Measurements from ENCODE around the gene DBNL.
A peak's percentile ranks its signal among the peaks of the same experiment; 100 is the strongest.

The DBNL gene

DNA sequence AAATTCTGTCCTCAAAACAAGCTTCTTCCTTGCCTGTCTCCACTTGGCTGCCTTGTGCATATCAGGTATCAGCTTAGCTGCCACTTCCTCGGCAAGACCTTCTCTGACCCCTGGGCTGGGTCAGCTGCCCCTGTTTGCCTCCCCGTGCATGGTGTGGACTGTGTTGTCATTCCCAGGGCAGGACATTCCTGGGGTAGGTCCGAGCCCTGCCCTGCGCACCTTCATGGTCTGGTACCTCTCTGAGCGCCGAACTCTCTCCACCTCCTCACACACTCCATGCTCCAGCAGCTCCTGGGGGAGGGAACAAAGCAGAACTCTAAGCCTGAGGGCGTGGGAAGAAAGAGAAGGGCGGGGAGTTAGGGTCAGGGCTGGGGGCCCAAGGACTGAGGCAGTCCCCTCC is 34.0 kb downstream of the DBNL start:
- no peak for DNase-seq

DNA sequence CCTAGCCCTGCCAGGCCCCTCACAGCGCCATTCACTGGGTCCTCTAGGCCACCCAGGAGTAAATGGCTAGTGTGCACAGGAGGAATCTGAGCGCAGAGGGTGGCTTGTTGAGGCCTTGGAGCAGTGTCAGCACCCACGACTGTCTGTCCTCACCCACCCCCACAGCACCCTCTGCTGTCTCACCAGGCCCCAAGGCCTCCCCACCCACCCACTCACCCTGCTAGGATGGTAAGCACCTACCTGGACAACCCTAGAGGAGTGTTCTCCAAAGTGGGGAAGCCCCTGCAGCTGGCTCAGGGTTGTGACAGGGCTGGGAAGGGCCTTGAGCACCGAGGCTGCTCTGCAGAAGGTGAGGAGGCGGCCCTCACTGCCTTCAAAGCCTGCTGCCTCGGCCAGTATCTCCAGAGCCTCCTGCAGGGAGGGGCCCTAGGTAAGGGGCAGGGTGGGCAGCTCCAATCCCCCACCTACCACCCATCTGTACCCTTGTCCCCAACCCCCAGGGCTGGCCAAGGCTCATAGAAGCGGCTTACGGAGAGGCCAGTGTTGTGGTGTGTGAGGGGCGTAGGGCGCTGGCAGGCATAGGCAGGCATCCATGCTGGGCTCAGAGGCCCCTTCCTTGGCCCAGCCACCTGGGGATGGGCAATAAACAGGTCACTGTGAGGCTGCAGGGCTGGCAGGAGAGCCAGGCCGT is 35.0 kb downstream of the DBNL start:
- no peak for DNase-seq

DNA sequence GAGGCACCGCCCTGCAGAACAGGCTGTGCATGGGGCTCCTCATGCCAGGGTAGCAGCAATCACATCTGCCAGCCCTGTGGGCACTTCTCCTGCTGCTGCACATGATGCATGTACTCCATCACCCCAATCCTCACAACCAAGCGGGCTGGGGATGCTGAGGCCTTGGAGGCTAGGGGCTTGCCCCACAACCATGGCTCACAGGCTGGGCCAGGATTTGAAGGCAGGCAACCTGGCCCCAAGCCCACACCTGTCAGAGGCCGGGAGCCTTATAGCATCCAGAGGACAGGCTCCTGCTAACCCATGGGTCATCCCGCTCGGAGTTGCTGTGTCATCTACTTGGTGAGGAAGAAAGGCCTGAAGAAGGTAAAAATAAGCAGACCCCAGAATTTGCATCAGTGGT is 35.6 kb downstream of the DBNL start:
- no peak for DNase-seq

DNA sequence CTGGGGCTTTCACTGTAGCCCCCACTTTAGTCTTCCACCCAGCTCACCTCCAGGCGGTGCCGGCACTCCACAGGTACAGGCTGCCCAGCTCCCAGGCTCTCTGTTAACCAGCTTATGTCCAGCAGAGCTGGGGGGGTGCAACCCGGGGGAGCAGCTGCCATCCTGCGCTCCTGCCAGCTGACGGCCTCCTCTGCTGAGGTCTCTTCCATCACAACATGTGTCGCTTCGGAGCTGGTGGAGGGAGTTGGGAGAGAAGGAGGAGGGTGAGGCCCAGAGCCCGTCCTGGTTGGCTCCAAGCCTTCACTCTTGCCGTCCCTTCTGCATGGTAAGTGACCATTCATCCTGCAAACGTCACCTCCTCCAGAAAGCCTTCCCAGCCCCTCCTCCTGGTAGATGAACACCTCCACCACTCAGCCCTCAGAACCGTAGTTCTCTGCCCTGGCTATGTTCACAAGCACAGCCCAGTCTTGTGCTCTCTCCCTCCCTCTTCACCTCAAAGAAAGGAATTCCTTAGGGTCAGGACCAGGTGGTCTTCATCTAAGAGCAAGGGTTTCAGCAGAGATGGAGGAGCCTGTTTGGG is 36.3 kb downstream of the DBNL start:
- DNase-seq: no peak

DNA sequence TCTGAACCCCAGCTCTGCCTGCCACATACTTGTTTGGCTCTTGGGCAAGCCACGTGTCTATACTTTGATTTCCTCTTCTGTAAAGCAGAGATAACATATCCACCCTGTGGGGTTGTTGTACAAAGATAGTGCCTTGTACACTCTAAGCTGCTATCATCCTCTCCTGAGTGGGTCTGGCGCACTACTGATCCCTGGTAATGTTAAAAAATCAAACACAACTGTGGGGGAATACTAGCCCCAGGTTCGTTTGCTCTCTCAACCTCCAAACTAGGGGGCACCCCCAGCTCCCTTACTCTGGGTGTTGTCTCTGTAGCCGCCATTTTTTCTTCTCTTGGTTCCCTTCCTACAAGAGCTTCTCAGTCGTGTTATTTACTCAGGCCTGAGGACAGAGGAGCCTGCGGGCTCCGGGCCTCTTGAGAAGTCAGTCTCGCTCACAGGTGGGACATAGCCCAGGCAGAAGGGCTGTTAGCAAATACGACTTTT is 36.8 kb downstream of the DBNL start:
- peak; percentile 21 for DNase-seq

DNA sequence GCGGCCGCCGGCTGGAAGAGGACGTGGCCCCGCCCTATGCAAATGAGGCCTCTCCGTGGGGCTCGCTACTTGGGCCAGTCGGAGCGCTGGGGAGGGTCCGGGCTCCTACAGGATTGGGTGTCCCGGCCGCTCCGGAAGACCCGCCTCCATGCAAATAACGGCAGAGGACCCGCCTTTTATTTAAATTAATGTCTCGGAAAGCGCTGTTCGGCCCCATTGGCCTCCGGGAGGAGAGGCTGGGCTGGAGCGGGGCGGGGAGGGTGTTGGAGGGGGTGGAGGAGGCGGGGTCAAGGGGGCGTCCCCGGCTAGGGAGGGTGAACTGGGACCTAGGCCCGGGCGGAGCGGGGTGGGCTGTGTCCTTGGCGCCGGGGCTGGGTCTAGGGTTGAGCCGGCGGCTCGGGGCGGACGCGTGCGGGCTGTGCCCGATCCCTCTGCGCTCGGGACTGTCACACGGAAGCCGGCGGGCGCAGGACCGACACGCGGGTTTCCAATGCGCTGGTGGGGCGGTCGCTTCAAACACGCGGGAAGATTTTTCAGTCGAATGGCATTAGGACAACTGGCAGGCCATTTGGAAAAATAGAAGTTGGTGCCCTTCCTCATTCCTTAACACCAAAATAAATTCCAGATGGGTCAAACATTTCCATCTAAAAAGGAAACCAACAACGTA is 38.2 kb downstream of the DBNL start:
- DNase-seq: peak; percentile 99

DNA sequence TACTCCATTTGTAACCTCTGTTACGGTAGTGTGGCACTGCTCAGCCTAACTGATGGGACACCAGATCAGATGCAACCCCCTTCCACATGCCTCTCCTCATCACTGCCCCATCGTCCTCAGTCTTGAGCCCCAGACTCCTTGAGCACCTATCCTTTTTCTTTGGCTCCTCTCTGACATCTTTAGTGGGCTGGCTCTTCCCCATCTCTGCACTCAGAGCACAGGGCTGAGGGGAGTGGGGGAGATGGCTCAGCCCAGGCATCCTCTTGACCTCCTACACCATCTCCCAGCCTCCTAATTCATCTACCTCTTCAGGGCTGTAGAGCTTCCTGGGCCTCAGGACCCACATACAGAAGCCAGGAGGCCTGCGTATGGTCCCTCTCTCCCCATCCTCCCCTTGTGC is 39.3 kb downstream of the DBNL start:
- no peak for DNase-seq

DNA sequence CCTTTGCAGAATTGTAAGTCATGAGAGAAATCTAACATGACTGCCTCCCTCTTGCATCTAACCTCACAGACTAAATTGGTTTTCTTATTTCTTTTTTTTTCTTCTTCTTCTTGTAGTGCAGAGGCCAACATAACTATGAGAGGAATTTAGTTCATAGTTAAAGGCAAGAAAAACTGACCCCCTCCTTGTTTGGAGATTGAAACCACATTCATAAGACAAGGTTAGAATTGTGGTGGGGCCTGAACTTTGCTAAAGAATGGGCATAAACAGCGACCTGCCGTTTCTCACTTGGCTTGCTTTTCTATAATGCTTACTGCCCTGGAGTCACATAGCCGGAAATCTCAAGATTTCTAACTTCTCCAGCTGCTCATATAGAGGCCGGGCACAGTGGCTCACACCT is 40.2 kb downstream of the DBNL start:
- no peak for DNase-seq

DNA sequence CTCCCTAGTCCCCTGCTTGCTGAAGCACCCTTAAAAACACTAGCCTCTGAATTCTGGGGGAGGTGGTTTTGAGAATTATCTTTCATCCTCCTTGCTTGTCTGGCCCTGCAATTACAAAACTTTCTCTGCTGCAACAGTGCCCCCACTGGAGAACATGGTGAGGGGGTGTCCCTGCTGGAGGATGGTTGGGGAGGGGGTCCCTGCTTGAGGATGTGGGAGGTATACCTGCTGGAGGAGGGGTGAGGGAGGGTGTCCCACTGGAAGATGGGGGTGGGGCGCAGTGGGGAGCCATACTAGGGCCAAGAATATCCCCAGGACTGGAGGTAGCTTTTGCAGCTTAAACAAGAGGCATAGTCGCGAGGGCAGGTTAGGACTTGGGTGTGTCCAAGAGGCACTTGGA is 41.0 kb downstream of the DBNL start:
- no peak for DNase-seq

DNA sequence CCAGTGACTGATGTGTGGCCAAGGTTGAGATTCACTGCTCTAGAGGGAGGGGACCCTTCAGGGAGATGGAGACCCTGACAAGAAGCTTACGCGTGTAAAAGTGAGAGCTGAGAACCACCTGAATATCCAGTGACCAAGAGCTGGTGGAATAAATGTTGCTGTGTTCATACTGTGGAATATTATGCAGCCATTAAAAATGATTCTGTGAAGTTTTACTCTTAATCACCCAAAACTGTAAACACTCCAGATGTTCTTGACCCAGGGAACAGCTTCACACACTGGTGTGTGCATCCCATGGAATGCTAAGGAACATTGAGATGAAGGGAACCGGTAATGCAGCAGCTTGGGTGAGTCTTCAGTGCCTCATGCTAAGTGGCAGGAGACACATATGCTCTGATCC is 42.1 kb downstream of the DBNL start:
- no peak for DNase-seq

DNA sequence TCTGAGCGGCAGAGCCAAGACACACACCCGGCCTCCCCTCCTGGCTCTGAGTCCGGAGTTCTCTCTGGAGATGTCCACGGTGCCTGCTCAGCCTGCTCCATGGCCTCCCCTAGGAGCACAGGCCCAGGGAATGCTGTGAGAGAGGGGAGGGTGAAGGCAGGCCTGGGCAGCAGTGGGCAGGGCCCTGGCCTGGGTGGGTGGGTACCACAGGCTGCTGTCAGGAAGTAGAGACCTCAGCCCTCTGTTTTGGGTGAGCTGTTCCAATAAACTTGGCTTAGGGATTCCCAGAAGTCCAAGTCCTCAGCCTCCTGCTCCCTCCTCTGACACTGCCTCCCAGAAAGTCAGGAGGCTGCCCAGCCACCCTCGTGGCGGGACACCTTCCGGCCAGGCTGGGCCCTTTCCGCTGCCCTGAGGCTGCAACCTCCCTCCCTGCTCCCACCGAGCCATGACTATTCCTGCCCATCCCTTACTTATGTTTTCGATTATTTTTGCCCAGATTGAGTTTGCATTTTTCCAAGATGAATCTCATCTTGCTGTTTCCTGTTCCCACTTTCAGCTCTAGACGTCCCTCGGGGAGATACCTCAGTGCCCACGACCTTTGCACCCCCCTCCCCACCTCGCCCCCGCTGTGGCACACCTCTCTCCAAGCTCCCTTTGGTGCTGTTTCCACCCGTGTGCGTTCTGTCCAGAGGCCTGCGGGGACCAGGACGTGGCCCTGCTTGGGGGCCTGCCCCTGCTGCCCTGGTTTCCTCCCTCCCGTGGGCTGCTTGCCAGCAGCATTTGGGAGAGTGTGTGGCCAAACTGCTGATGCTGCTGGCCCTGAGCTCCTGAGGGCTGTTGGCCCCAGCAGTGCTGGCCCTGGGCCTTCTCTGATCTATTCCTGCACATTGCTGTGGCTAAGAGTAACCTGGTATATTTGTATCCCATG is 43.7 kb downstream of the DBNL start:
- DNase-seq: no peak

DNA sequence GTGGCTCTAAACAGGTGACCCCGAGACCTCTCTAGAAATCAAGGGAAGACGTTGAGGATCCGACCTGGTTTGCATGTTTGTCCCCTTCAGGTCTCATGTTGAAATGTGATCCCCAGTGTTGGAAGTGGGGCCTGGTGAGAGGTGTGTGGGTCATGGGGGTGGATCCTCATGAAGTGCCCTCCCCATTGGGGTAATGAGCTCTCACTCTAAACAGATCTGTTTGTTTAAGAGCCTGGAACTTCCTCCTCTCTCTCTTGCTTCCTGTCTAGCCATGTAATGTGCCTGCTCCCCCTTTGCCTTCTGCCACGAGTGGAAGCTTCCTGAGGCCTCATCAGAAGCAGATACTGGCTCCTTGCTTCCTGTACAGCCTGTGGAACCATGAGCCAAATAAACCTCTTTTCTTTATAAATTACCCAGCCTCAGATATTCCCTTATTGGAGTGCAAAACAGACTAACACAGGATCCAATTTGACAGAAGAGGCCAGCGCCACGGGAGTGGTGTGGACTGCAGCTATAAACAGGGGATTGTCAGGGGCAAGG is 48.7 kb downstream of the DBNL start:
- DNase-seq: no peak

DNA sequence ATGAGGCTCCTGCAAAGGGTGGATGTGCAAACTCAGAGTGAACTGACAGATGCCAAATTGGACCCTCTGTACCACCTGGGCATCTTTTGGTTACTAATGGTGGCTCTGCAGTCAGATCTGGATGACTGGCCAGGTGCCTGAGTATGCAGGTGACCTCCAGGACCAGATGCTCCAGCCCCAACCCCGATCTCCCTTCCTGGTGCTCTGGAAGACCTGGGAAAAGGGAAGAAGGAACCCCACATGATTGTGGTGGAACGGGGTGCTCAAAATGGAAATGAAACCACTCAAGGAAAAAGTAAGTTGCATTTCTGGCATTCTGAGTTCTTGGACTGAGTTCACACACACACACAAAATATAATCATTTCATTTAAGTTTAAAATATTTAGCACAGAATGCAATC is 49.9 kb downstream of the DBNL start:
- DNase-seq: no peak

DNA sequence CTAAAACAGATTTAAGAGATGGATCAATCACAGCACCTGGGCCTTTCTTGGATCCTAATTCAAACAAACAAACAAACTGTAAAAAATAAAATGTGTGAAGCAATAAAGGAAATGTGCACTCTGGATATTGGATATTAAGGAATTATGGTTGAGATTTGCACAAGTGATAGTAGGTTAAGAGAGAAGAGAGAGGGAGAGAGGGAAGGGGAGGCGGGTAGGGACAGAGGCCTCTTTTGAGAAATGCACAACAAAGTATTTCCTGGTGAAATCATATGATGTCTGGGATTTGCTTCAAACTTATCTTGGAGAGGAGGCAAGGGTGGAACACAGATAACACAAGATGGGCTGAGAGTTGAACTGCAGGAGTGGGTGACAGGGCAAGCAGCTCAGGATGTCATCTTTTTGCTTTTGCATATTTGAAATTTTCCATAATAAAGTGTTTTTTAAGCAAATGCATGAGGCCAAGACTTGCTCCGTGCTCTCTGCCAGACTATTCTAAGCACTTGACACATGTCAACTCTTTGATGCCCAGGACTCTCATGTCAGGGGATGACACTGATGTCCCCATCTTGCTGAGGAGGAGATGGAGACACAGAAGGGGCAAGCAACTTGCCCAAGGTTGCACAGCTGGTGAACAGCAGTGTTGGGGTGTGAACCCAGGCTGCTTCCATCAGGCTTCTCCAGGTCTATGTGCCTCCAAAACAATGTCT is 50.5 kb downstream of the DBNL start:
- DNase-seq: no peak

DNA sequence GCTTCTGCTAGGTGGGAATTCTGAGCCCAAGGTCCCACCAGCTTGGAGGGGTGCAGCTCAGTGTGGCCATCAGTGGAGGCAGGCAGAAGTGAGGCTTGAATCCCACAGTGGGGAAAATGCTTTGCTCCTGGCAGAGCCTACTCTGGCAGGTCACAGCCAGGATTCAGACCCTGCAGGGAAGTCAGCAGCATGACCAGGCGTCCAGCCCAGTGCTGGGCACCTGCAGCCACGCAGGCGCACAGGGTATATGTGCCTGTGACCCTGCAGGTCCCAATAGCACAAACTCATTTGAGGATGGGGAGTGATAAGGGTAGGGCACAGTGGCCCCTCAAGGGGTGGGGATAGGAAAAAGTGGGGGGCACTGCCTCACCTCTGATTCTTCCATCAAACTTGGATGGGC is 51.3 kb downstream of the DBNL start:
- DNase-seq: no peak

DNA sequence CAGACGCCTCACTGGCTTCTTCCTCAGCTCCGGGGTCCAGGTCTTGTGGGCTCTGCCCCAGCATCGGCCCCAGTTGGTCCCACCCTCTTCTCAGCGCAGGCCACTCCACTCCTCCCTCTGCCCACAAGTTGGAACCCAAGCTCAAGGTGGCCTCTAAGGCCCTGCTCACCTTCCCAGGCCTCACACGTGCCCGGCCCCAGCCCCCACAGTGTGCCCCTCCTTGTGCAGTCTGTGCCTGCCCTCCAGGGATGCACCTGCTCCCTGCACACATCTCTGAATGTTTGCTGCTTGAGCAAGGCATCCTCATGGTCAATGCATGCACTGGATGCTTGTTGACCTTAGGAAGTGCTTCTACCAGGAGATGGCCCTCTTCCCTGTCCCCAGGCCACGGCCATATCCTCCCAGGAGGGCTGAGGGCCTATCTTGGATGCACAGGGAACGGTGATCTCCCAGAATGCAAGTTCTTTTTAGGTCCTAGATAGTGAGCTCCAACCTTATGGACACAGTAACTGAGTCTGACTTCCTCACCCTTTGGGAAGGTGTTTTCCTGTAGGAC is 51.9 kb downstream of the DBNL start:
- no peak for DNase-seq

DNA sequence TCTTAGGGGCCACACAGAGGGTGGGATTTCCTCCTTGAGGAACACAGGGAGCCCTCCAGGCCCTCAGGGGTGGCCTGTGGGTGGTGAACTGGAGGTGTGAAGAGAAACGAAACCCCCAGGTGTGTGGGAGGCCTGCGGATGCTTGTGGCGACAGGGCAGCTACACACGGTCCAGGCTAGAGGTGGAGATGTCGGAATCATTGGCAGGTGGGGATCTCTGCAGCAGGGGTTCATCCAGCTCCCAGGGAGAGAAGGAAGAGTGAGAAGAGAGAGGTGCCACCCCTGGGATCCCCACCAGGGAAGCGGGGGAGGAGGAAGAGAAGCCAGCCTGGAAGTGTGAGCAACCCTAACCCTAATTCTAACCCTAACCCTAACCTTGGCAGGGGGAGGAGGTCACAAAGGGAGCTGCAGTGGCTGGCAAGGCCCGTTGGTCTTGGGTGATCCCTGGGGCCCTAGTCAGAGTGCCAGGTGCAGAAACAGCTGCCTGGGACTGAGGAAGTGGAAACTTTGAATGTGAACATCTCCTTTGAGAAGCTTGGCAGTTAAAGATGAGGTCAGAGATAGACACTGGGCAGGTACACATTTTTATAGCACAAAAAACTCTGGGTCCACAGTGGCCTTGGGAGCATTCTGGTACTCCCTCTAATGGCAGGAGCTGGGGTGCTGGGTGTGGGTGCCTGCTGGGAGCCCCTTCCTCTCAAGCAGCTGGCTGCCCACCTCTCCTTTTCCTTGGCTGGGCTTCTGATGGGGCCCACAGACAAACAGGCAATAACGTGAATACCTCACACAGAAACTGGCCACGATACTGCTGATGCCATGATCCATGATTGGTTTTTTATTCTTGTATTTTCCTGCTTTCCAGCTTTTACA is 52.8 kb downstream of the DBNL start:
- DNase-seq: no peak

DNA sequence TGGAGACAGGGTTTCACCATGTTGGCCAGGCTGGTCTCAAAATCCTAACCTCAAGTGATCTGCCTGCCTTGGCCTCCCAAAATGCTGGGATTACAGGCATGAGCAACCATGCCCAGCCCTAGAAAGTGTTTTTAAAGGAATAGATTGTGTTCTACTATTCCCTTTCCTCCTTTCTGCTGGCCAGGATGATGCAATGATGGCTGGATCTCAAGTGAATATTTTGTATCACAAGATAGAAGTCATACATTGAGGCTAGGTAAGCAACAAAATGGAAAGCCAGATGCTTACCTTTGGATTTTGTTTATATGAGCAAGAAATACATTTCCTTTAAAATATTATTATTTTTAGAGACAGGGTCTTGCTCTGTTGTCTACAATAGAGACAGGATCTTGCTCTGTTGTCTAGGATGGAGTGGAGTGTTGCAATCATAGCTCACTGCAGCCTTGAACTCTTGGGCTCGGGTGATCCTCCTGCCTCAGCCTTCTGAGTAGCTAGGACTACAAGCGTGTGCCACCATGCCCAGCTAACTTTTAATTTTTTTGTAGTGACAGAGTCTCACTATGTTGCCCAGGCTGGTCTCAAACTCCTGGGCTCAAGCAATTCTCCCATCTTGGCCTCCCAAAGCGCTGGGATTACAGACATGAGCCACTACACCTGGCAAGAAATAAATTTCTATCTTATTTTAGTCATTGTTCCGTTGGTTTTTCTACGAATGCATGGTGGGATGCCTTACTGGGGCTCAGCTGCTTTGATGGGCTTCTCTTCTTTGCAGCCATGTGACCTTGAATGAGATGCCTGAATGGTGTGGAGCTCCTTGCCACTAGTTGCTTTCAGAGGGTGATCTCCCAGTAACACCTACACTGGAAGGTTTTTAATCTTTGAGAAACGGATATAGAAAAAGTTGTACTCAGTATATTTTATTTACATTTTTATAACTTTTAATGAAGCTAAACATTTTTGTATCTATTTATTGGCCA is 53.9 kb downstream of the DBNL start:
- DNase-seq: no peak

DNA sequence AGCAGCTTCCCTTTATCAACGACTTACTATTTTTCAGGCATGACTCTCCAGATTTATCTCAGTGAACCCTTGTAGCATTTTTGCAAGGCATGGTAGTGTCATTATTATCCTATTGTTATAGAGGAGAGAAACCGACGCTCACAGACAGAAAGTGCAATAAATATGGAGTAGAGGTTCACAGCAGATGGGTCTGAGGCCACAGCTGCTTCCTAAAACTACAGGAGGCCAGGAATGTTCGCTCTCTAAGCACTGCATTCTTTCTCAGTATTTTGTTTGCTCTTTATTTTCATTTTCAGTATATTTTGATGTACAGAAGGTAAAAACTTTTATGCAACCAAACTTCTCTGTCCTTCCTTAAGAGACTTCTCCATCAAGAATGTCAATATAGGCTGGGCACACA is 55.2 kb downstream of the DBNL start:
- DNase-seq: no peak
